CD4-positive, alpha-beta memory T cell (primary cell): ENCODE results near the gene IL23R. TPM values are rescaled to one million over a fixed set of nuclear protein-coding genes. Genes with fewer than 3 reads are reported as not detected.

Experiments used
- CTCF ChIA-PET: fragments of 350-600 bp; sonication (Branson Sonifier 250); formaldehyde crosslinking; loops from one replicate; lab custom pipeline; 2021; ENCODE audit warnings: inconsistent platforms; ENCODE audit not compliant: partially characterized antibody; lab: Charles Lee
- POLR2A ChIA-PET: fragments of 350-600 bp; sonication (Branson Sonifier 250); formaldehyde crosslinking; loops from one replicate; lab custom pipeline; 2021; ENCODE audit not compliant: partially characterized antibody; lab: Charles Lee
- DNase-seq, 5 donors: peaks; one replicate each; pipeline versions ENCODE4 v3.0.0 to v3.0.0-alpha.2; 2020 to 2022; ENCODE audit warnings: mixed read lengths in 1 of 5
- H3K27ac ChIP-seq: one replicate; pipeline ENCODE4 v1.7.0; 2013; ENCODE audit warnings: low read depth, low read length
- H3K27me3 ChIP-seq: 2 replicates; pipeline ENCODE4 v1.7.0; 2013; ENCODE audit warnings: mild to moderate bottlenecking, low read length, moderate library complexity; ENCODE audit not compliant: insufficient read depth
- H3K36me3 ChIP-seq: 2 replicates; pipeline ENCODE4 v1.7.0; 2013; ENCODE audit warnings: mild to moderate bottlenecking, low read length, moderate library complexity; ENCODE audit not compliant: insufficient read depth
- H3K4me1 ChIP-seq: 2 replicates; pipeline ENCODE4 v1.7.0; 2013; ENCODE audit warnings: mild to moderate bottlenecking, low read length, moderate library complexity; ENCODE audit not compliant: insufficient read depth
- H3K4me3 ChIP-seq, 2 donors: one replicate each; pipeline ENCODE4 v1.7.0; 2013; ENCODE audit warnings: low read length in 2 of 2, mild to moderate bottlenecking in 1 of 2
- H3K9me3 ChIP-seq, 2 donors: one replicate each; pipeline ENCODE4 v1.7.0; 2013; ENCODE audit warnings: low read length in 2 of 2, control low read depth in 1 of 2; ENCODE audit not compliant: control insufficient read depth in 1 of 2
- H3K27ac Mint-ChIP-seq, 7 donors: one replicate each; pipeline ENCODE4 v1.8.0; 2020 to 2021; ENCODE audit warnings: mixed read lengths in 7 of 7, mild to moderate bottlenecking in 6 of 7, inconsistent platforms in 3 of 7, moderate library complexity in 3 of 7
- H3K27me3 Mint-ChIP-seq, 2 donors: one replicate each; pipeline ENCODE4 v1.8.0; 2020 to 2021; ENCODE audit warnings: mixed read lengths in 2 of 2
- H3K36me3 Mint-ChIP-seq, 2 donors: one replicate each; pipeline ENCODE4 v1.8.0; 2020 to 2021; ENCODE audit warnings: mixed read lengths in 2 of 2, inconsistent platforms in 1 of 2, mild to moderate bottlenecking in 1 of 2
- H3K4me1 Mint-ChIP-seq, 4 donors: one replicate each; pipeline ENCODE4 v1.8.0; 2020 to 2021; ENCODE audit warnings: mixed read lengths in 4 of 4, mild to moderate bottlenecking in 1 of 4
- H3K4me3 Mint-ChIP-seq, 8 donors: one replicate each; pipeline ENCODE4 v1.8.0; 2020 to 2021; ENCODE audit warnings: mixed read lengths in 8 of 8, mild to moderate bottlenecking in 7 of 8, moderate library complexity in 6 of 8, inconsistent platforms in 3 of 8
- H3K9me3 Mint-ChIP-seq, 8 donors: one replicate each; pipeline ENCODE4 v1.8.0; 2020 to 2021; ENCODE audit warnings: mixed read lengths in 8 of 8, mild to moderate bottlenecking in 5 of 8, inconsistent platforms in 3 of 8, moderate library complexity in 1 of 8
- intact Hi-C: fragments of 100-400 bp; cut with micrococcal nuclease; formaldehyde crosslinking; loops from one replicate; pipeline ENCODE4 v1.15.1; 2023
- polyA plus RNA-seq, 2 donors: library from polyadenylated mRNA; unstranded; fragments of 300-500 nt; fragmentation: Illumina TruSeq; gene quantifications; one replicate each; pipeline ENCODE4 v1.2.3, GENCODE V29; 2021
- total RNA-seq, 2 experiments: library from RNA; stranded (reverse); gene quantifications; one replicate each; pipeline ENCODE4 v1.2.3, GENCODE V29; 2021

Gene IL23R
- total and polyA plus RNA-seq, 4 experiments from 2014 or later: 0.47 to 2.6 (median 1.5) TPM

GRCh38 chr1:67290236-67290635 is 124.0 kb downstream of the IL23R start:
- CTCF ChIA-PET: no interaction called here
- H3K9me3 ChIP-seq: no peaks in the 10 kb centered on the region
- H3K27ac ChIP-seq: no peak overlapping the region
- no peak overlapping the region for H3K4me3 ChIP-seq
- no peaks in the 10 kb centered on the region for H3K27me3 ChIP-seq
- POLR2A ChIA-PET: no interaction called here
- Mint-ChIP-seq H3K9me3 (peaks cover 0 to 3% (median 0%) of the 10 kb centered on the region in 8 donors), H3K36me3 (no peaks in the 10 kb centered on the region), H3K4me1 (peaks cover 4 to 15% (median 6%) of the 10 kb centered on the region in 4 donors), H3K27me3 (peaks cover 0 to 1% of the 10 kb centered on the region in 2 donors), H3K4me3 (no peak overlapping the region), H3K27ac (no peak overlapping the region)
- H3K36me3 ChIP-seq: no peaks in the 10 kb centered on the region
- intact Hi-C loops: no loop called here
- no peaks in the 10 kb centered on the region for H3K4me1 ChIP-seq
- DNase-seq: no peak

- Mint-ChIP-seq H3K27me3 (peaks cover 3 to 4% of the 10 kb centered on the region in 2 donors), H3K36me3 (no peaks in the 10 kb centered on the region), H3K27ac (peak overlapping the region in 3 of 7 donors; percentile 21 to 55 (median 35)), H3K4me3 (peak overlapping the region in 1 of 8 donors; percentile 18), H3K9me3 (peaks cover 0 to 3% (median 0%) of the 10 kb centered on the region in 8 donors), H3K4me1 (peaks cover 2 to 18% (median 6%) of the 10 kb centered on the region in 4 donors)
- CTCF ChIA-PET: interaction anchor here (1.2 kb wide), 1 partner anchor 471 kb away, joined by 3 read pairs; no protein-coding TSS in a partner anchor
- H3K4me3 ChIP-seq: no peak overlapping the region
- intact Hi-C loops: no loop called here
- DNase-seq: no peak
- no peak overlapping the region for H3K27ac ChIP-seq
- POLR2A ChIA-PET: no interaction called here
- no peaks in the 10 kb centered on the region for H3K36me3 ChIP-seq
- no peaks in the 10 kb centered on the region for H3K4me1 ChIP-seq
- H3K27me3 ChIP-seq: no peaks in the 10 kb centered on the region
- no peaks in the 10 kb centered on the region for H3K9me3 ChIP-seq
These were observed 128.8 kb downstream of the IL23R start for GRCh38 chr1:67294836-67295617.

GRCh38 chr1:67298762-67299161 is 132.5 kb downstream of the IL23R start:
- no peaks in the 10 kb centered on the region for H3K36me3 Mint-ChIP-seq
- Histone ChIP-seq H3K36me3 (no peaks in the 10 kb centered on the region), H3K4me1 (no peaks in the 10 kb centered on the region), H3K4me3 (no peak overlapping the region), H3K27me3 (no peaks in the 10 kb centered on the region), H3K27ac (no peak overlapping the region), H3K9me3 (no peaks in the 10 kb centered on the region)
- H3K27me3 Mint-ChIP-seq: peaks cover 3% of the 10 kb centered on the region in 2 donors
- DNase-seq: no peak
- no peak overlapping the region for H3K27ac Mint-ChIP-seq
- ChIA-PET POLR2A (no interaction called here), CTCF (no interaction called here)
- no peak overlapping the region for H3K4me3 Mint-ChIP-seq
- H3K4me1 Mint-ChIP-seq: peaks cover 2 to 12% (median 6%) of the 10 kb centered on the region in 4 donors
- H3K9me3 Mint-ChIP-seq: no peaks in the 10 kb centered on the region
- intact Hi-C loops: no loop called here

GRCh38 chr1:67299296-67299695 is 133.0 kb downstream of the IL23R start:
- ChIA-PET POLR2A (no interaction called here), CTCF (no interaction called here)
- no peak for DNase-seq
- Mint-ChIP-seq H3K4me1 (peaks cover 2 to 11% (median 9%) of the 10 kb centered on the region in 4 donors), H3K27ac (no peak overlapping the region), H3K9me3 (no peaks in the 10 kb centered on the region), H3K27me3 (peaks cover 3 to 4% of the 10 kb centered on the region in 2 donors), H3K4me3 (no peak overlapping the region), H3K36me3 (no peaks in the 10 kb centered on the region)
- Histone ChIP-seq H3K27me3 (no peaks in the 10 kb centered on the region), H3K4me3 (no peak overlapping the region), H3K9me3 (no peaks in the 10 kb centered on the region), H3K4me1 (no peaks in the 10 kb centered on the region), H3K27ac (no peak overlapping the region), H3K36me3 (no peaks in the 10 kb centered on the region)
- intact Hi-C loops: no loop called here

- Mint-ChIP-seq H3K27me3 (peaks cover 4% of the 10 kb centered on the region in 2 donors), H3K9me3 (no peaks in the 10 kb centered on the region), H3K4me3 (no peak overlapping the region), H3K27ac (no peak overlapping the region), H3K36me3 (no peaks in the 10 kb centered on the region), H3K4me1 (peaks cover 0 to 6% (median 2%) of the 10 kb centered on the region in 4 donors)
- H3K27ac ChIP-seq: no peak overlapping the region
- no peaks in the 10 kb centered on the region for H3K36me3 ChIP-seq
- no peaks in the 10 kb centered on the region for H3K27me3 ChIP-seq
- intact Hi-C loops: no loop called here
- H3K4me1 ChIP-seq: no peaks in the 10 kb centered on the region
- no peak overlapping the region for H3K4me3 ChIP-seq
- no peaks in the 10 kb centered on the region for H3K9me3 ChIP-seq
- POLR2A ChIA-PET: no interaction called here
- CTCF ChIA-PET: no interaction called here
- DNase-seq: no peak
These were observed 134.3 kb downstream of the IL23R start for GRCh38 chr1:67300561-67300960.

GRCh38 chr1:67304023-67304422 is 137.8 kb downstream of the IL23R start:
- H3K4me1 Mint-ChIP-seq: peaks cover 6 to 30% (median 12%) of the 10 kb centered on the region in 4 donors
- POLR2A ChIA-PET: no interaction called here
- CTCF ChIA-PET: no interaction called here
- H3K27ac ChIP-seq: no peak overlapping the region
- H3K9me3 Mint-ChIP-seq: no peaks in the 10 kb centered on the region
- no peaks in the 10 kb centered on the region for H3K36me3 ChIP-seq
- H3K4me3 Mint-ChIP-seq: no peak overlapping the region
- peaks cover 4 to 11% of the 10 kb centered on the region in 2 donors for H3K27me3 Mint-ChIP-seq
- DNase-seq: no peak
- H3K36me3 Mint-ChIP-seq: no peaks in the 10 kb centered on the region
- intact Hi-C loops: no loop called here
- no peak overlapping the region for H3K4me3 ChIP-seq
- no peak overlapping the region for H3K27ac Mint-ChIP-seq
- no peaks in the 10 kb centered on the region for H3K27me3 ChIP-seq
- H3K9me3 ChIP-seq: no peaks in the 10 kb centered on the region
- H3K4me1 ChIP-seq: peaks cover 13% of the 10 kb centered on the region

GRCh38 chr1:67306547-67306946 is 140.3 kb downstream of the IL23R start:
- Histone ChIP-seq H3K4me3 (peak overlapping the region in 1 of 2 donors; percentile 63), H3K27ac (no peak overlapping the region), H3K36me3 (no peaks in the 10 kb centered on the region), H3K4me1 (peaks cover 13% of the 10 kb centered on the region), H3K27me3 (no peaks in the 10 kb centered on the region), H3K9me3 (no peaks in the 10 kb centered on the region)
- no peaks in the 10 kb centered on the region for H3K9me3 Mint-ChIP-seq
- peak overlapping the region in 5 of 8 donors; percentile 4 to 92 (median 86) for H3K4me3 Mint-ChIP-seq
- no peak for DNase-seq
- H3K4me1 Mint-ChIP-seq: peaks cover 8 to 30% (median 12%) of the 10 kb centered on the region in 4 donors
- ChIA-PET CTCF (no interaction called here), POLR2A (interaction anchor here (1.3 to 1.8 kb wide), 2 partner anchors 30 to 39 kb away, joined by 3 to 12 read pairs; no protein-coding TSS in a partner anchor)
- H3K27ac Mint-ChIP-seq: peak overlapping the region in 4 of 7 donors; percentile 31 to 92 (median 64)
- H3K36me3 Mint-ChIP-seq: no peaks in the 10 kb centered on the region
- intact Hi-C loops: loop anchor here (2.0 kb wide), 1 partner anchor 30 kb away; no protein-coding TSS in a partner anchor
- peaks cover 4 to 11% of the 10 kb centered on the region in 2 donors for H3K27me3 Mint-ChIP-seq
